ENCODE measurements around the gene RNF222.

RNF222 gene

GRCh38 chr17:8369944-8370343 lies 27.7 kb downstream of the RNF222 start:
- TF ChIP-seq CTCF (IDR thresholded peaks at IDR 0.05) (no peak), ZFX (IDR thresholded peaks at IDR 0.05; ENCODE audit: borderline replicate concordance) (no peak)
- H3K27ac ChIP-seq = no peak overlapping the region

- no peak overlapping the region for H3K27ac ChIP-seq
- TF ChIP-seq ZFX (IDR thresholded peaks at IDR 0.05; ENCODE audit: borderline replicate concordance) = no peak
- no peak for TF ChIP-seq CTCF (IDR thresholded peaks at IDR 0.05)
Observed at GRCh38 chr17:8368193-8368592, 29.4 kb downstream of the RNF222 start.

GRCh38 chr17:8366231-8366630 lies 31.4 kb downstream of the RNF222 start:
- no peak overlapping the region for H3K27ac ChIP-seq
- TF ChIP-seq CTCF (IDR thresholded peaks at IDR 0.05) = no peak
- no peak for TF ChIP-seq ZFX (IDR thresholded peaks at IDR 0.05; ENCODE audit: borderline replicate concordance)

GRCh38 chr17:8365143-8365542 lies 32.5 kb downstream of the RNF222 start:
- no peak overlapping the region for H3K27ac ChIP-seq
- TF ChIP-seq ZFX (IDR thresholded peaks at IDR 0.05; ENCODE audit: borderline replicate concordance) = no peak
- TF ChIP-seq CTCF (IDR thresholded peaks at IDR 0.05) = no peak

- no peak for TF ChIP-seq ZFX (IDR thresholded peaks at IDR 0.05; ENCODE audit: borderline replicate concordance)
- no peak for TF ChIP-seq CTCF (IDR thresholded peaks at IDR 0.05)
- H3K27ac ChIP-seq = no peak overlapping the region
Observed at GRCh38 chr17:8362651-8363332, 34.8 kb downstream of the RNF222 start.

GRCh38 chr17:8360751-8361150 lies 36.9 kb downstream of the RNF222 start:
- H3K27ac ChIP-seq = no peak overlapping the region
- TF ChIP-seq ZFX (IDR thresholded peaks at IDR 0.05; ENCODE audit: borderline replicate concordance) = no peak
- TF ChIP-seq CTCF (IDR thresholded peaks at IDR 0.05) = no peak

GRCh38 chr17:8360260-8360659 lies 37.4 kb downstream of the RNF222 start:
- no peak for TF ChIP-seq ZFX (IDR thresholded peaks at IDR 0.05; ENCODE audit: borderline replicate concordance)
- no peak overlapping the region for H3K27ac ChIP-seq

- no peak overlapping the region for H3K27ac ChIP-seq
- no peak for TF ChIP-seq CTCF (IDR thresholded peaks at IDR 0.05)
- TF ChIP-seq ZFX (IDR thresholded peaks at IDR 0.05; ENCODE audit: borderline replicate concordance) = no peak
Observed at GRCh38 chr17:8359769-8360168, 37.9 kb downstream of the RNF222 start.
